Left lung (tissue), 10 donors: Measurements from ENCODE around the gene C11orf87. TPM values are rescaled to one million over a fixed set of nuclear protein-coding genes. Genes with fewer than 3 reads are reported as not detected.

ENCODE experiments used
- ATAC-seq: fragments of 200-7000 bp; cut with Tn5 transposase; one replicate; pipeline ENCODE4 v1.9.1; 2020; ENCODE audit warnings: moderate library complexity
- DNase-seq, 4 donors: peaks; one replicate each; pipeline ENCODE4 v3.0.0-alpha.2; 2013 to 2020
- H3K27ac ChIP-seq, 2 donors: fragments of 200-600 bp; sonication (generic) in 1 of 2; one replicate each; pipeline versions ENCODE4 v1.5.0 to v1.8.0; 2020 to 2021
- H3K27me3 ChIP-seq, 2 donors: fragments of 200-600 bp; sonication (generic) in 1 of 2; one replicate each; pipeline versions ENCODE4 v1.5.0 to v1.8.0; 2020 to 2021
- H3K36me3 ChIP-seq, 2 donors: fragments of 200-600 bp; sonication (generic) in 1 of 2; one replicate each; pipeline versions ENCODE4 v1.5.0 to v1.8.0; 2020 to 2021
- H3K4me1 ChIP-seq, 2 donors: fragments of 200-600 bp; one replicate each; pipeline ENCODE4 v1.8.0; 2021
- H3K4me3 ChIP-seq, 2 donors: fragments of 200-600 bp; sonication (generic) in 1 of 2; one replicate each; pipeline versions ENCODE4 v1.5.0 to v1.8.0; 2020 to 2021; ENCODE audit warnings: mild to moderate bottlenecking in 1 of 2
- H3K9me3 ChIP-seq, 2 donors: fragments of 200-600 bp; sonication (generic) in 1 of 2; one replicate each; pipeline versions ENCODE4 v1.5.0 to v1.8.0; 2020 to 2021
- intact Hi-C, 2 donors: fragments of 100-400 bp; cut with DNase I; formaldehyde crosslinking; loops; one replicate each; pipeline versions ENCODE4 v1.11.2 to v1.14.2; 2022
- polyA plus RNA-seq, 6 donors: library from polyadenylated mRNA; unstranded; fragments of 120-200 nt; gene quantifications; one replicate each; pipeline ENCODE4 v1.2.1, GENCODE V29; 2013; ENCODE audit not compliant: insufficient read length in 6 of 6
- total RNA-seq, 2 donors: library from RNA; stranded (reverse); fragmentation: NEBNext Ultra II Directional; extraction: Animal tissue kit (Norgen Biotek cat#: 25700); gene quantifications; one replicate each; pipeline ENCODE4 v1.2.1, GENCODE V29; 2021
- TF ChIP-seq, protein P1 (sequence below), 2 donors: fragments of 200-600 bp; sonication (generic) in 1 of 2; IDR thresholded peaks; one replicate each; pipeline versions ENCODE4 v1.5.0 to v1.8.0; 2021; ENCODE audit warnings: antibody characterized with exemption in 2 of 2
- donor health status: DM: no; HTN: yes; CAD: no.
- donor health status: DM: no; HTN: no; CAD: no.

Gene C11orf87
- total and polyA plus RNA-seq, 8 donors = 0.03 to 0.28 (median 0.04) TPM; not detected in 3

DNA sequence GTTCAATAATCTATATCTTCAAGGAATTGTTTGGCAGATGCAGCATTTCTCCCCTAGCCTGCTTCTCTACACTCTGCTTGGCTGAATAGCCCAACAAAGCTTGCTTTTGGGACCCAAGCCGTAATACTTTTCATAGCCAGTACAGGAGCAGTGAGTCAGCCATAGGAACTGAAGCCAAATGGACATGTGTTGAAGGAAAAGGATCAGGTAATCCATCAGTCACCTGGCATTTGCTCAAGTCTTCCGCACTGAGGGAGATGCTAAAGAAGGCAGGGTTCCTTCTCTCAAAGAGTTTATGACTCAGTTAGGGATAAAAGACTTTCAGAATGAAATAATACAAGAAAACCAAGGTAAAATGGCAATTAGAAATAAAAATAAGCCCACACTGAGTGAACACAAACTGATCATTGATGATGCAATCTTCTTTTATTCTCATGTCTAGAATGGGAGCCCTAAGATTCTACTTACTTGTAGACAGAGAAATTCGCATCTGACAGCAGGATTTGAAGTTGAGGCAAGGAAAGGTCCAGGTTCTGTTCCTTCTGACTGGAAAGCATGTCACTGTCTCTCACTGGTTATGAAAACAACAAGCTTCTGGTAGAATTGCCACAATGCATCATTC is 13.2 kb downstream of the C11orf87 start:
- ATAC-seq (no peak), DNase-seq (no peak)
- Histone ChIP-seq H3K27ac (no peak overlapping the region), H3K36me3 (no peaks in the 10 kb centered on the region), H3K4me3 (no peak overlapping the region), H3K27me3 (no peaks in the 10 kb centered on the region), H3K4me1 (no peaks in the 10 kb centered on the region), H3K9me3 (no peaks in the 10 kb centered on the region)
- intact Hi-C loops = no loop called here
- TF ChIP-seq, protein P1, sequence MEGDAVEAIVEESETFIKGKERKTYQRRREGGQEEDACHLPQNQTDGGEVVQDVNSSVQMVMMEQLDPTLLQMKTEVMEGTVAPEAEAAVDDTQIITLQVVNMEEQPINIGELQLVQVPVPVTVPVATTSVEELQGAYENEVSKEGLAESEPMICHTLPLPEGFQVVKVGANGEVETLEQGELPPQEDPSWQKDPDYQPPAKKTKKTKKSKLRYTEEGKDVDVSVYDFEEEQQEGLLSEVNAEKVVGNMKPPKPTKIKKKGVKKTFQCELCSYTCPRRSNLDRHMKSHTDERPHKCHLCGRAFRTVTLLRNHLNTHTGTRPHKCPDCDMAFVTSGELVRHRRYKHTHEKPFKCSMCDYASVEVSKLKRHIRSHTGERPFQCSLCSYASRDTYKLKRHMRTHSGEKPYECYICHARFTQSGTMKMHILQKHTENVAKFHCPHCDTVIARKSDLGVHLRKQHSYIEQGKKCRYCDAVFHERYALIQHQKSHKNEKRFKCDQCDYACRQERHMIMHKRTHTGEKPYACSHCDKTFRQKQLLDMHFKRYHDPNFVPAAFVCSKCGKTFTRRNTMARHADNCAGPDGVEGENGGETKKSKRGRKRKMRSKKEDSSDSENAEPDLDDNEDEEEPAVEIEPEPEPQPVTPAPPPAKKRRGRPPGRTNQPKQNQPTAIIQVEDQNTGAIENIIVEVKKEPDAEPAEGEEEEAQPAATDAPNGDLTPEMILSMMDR (IDR thresholded peaks at IDR 0.05) = no peak

DNA sequence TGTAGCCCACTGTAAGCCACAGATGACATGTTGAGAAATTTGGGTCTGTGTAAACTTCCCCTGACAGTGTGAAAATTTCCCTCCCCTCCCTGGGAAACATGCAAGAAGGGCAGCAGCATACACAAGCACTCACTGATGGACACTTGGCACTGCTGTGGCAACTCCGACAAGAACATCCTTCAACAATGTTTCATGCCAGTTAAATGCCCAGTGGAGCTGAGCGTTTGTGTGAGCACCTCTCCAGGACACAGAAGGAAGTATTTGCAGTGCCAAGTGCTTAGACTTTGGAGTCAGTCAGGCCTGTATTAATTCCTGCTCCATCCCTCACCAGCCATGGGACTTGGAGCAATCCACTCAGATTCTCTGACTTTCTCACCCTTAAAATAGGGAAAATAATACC is 17.7 kb downstream of the C11orf87 start:
- H3K27me3 ChIP-seq = no peaks in the 10 kb centered on the region
- H3K27ac ChIP-seq = no peak overlapping the region
- intact Hi-C loops = no loop called here
- no peaks in the 10 kb centered on the region for H3K4me1 ChIP-seq
- no peak overlapping the region for H3K4me3 ChIP-seq
- H3K36me3 ChIP-seq = no peaks in the 10 kb centered on the region
- no peaks in the 10 kb centered on the region for H3K9me3 ChIP-seq
- no peak for ATAC-seq
- TF ChIP-seq, protein P1 (IDR thresholded peaks at IDR 0.05) = no peak
- DNase-seq = no peak

DNA sequence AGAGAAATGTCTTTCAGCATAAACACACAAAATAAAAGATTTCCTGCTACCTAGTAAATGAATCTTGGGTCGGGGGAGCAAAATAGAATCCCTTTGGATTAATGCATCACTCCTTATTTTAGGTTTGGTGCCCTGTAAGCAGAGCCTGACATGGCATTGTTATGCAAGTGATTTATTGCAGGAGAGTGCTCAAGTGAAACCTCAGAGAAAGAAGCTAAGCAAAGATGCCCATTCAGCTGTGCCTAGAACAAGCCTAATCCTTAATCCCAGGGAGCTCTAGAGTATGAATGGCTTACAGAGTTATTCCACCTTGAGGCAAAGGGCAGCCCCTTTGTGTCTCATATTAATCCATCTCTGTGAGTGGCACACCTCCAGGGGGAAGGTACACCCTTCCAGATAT is 21.1 kb downstream of the C11orf87 start:
- Histone ChIP-seq H3K27me3 (no peaks in the 10 kb centered on the region), H3K4me1 (no peaks in the 10 kb centered on the region), H3K27ac (no peak overlapping the region), H3K36me3 (no peaks in the 10 kb centered on the region), H3K4me3 (no peak overlapping the region), H3K9me3 (no peaks in the 10 kb centered on the region)
- TF ChIP-seq, protein P1 (IDR thresholded peaks at IDR 0.05) = no peak
- ATAC-seq = no peak
- intact Hi-C loops = no loop called here
- no peak for DNase-seq

DNA sequence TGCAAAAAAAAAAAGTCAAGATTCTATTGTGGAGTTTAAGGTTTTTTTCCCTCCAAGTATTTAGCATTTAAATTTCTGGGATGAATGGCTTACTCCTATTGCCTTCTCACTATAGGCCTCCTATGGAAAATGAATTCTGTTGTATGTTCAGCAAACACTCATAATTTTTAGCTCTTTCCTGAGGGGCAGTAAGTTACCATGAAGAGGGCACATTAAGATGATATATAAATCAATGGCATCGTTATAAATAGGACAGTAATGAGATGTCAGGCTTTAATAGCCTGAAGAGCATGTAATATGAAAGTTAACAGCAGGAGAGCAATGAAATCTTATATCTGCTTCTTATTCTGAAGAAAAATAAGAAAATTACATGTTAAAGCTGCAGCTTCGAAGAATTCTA is 32.9 kb downstream of the C11orf87 start:
- no peak overlapping the region for H3K4me3 ChIP-seq
- no peaks in the 10 kb centered on the region for H3K36me3 ChIP-seq

More for the DNA sequence above, 32.9 kb downstream of the C11orf87 start:
- no peaks in the 10 kb centered on the region for H3K4me1 ChIP-seq
- no peaks in the 10 kb centered on the region for H3K27me3 ChIP-seq
- ATAC-seq (no peak), DNase-seq (no peak)
- TF ChIP-seq, protein P1 (IDR thresholded peaks at IDR 0.05) = no peak
- no peak overlapping the region for H3K27ac ChIP-seq
- peaks cover 0 to 6% of the 10 kb centered on the region in 2 donors for H3K9me3 ChIP-seq
- intact Hi-C loops = no loop called here
